ENCODE measurements around the gene NDUFAF3.
A peak's percentile ranks its signal among the peaks of the same experiment; 100 is the strongest.

Gene NDUFAF3

DNA sequence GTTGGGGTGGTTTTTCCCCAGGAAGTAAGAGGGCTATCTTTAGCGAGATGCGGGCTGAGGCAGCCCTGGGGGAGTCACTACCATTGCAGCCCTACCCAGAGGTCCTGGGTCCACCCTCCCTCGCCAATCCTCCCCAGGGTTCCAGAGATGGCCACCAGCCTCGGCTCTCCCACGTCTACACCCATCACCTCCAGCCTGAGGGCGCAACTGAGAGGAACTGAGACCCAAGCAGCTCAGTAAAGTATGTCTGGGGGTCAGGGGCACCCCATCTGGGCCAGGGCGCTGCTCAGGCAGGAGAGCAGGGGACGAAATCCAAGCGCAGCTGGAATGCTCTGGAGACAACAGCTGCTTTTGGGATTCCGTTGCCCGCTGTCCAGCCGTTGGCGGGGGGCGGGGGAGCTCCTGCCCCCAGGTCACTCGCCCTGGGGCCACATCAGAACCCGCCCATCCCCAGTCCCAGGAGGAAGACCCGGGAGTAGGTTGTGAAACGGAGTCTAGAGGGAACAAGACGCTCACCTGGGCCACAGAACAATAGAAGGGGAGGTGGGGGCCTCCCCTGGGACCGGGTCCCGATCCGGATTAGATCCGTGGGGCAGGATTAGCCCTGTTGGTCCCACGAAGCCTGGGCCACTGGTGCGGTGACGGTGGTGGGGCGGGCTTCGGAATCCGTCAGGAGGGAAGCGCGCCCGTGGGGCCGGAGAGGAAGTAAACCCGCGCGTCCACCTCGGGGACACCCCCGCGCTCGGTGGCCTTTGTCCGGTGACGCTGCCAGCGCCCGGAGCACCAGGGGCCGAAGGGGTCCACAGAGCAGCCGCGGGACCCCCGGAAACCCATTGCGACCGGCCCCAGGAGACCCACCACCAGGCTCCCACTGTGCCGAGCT, 1.4 kb upstream of the NDUFAF3 start:
- peak overlapping the region; percentile 95 for H3K4me3 ChIP-seq (ENCODE audit: low read length)
- no peak for TF ChIP-seq CTCF (conservative IDR thresholded peaks at IDR 0.05; ENCODE audit: low read length)
- no peak for DNase-seq (ENCODE audit: low read depth)

- peak; percentile 96 for DNase-seq (ENCODE audit: low read depth)
- TF ChIP-seq CTCF (conservative IDR thresholded peaks at IDR 0.05; ENCODE audit: low read length) = no peak
- peak overlapping the region; percentile 95 for H3K4me3 ChIP-seq (ENCODE audit: low read length)
These were observed 608 bp upstream of the NDUFAF3 start for GRCh38 chr3:49021213-49021812.

DNA sequence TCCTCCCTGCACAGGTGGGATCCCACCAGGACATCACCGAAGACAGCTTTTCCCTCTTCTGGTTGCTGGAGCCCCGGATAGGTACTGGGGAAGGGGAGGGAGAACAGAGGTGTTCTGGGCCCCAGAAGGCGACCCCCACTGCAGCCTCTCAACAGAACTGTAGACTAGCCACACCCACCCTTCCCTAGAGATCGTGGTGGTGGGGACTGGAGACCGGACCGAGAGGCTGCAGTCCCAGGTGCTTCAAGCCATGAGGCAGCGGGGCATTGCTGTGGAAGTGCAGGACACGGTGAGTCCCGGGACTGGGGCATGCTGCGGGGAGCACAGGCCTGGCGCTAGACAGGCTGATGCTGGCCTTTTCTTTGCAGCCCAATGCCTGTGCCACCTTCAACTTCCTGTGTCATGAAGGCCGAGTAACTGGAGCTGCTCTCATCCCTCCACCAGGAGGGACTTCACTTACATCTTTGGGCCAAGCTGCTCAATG, 809 bp downstream of the NDUFAF3 start:
- H3K4me3 ChIP-seq (ENCODE audit: low read length) = peak overlapping the region; percentile 95
- no peak for DNase-seq (ENCODE audit: low read depth)
- no peak for TF ChIP-seq CTCF (conservative IDR thresholded peaks at IDR 0.05; ENCODE audit: low read length)

- H3K4me3 ChIP-seq (ENCODE audit: low read length) = no peak overlapping the region
- DNase-seq (ENCODE audit: low read depth) = no peak
These were observed 1.9 kb downstream of the NDUFAF3 start for GRCh38 chr3:49023775-49024174.

DNA sequence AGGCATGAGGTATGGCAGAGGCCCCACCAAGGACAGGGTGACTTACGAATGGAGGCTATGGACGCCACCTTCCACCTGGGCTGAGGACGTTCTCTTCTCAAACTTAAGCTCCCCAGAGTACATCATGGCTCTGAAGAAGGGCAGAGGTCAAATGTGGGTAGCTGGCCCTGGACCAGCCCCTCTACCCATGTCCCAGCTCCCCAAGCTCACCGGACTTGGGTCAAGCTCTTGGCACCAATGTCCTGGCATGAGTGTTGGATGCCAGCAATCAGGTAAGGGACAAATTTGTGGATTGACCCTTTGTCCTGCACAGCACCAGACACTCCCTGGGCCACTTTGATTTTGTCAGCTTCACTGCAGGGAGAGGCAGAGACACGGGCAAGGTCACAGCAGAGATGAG, 2.5 kb downstream of the NDUFAF3 start:
- H3K4me3 ChIP-seq (ENCODE audit: low read length) = no peak overlapping the region
- TF ChIP-seq CTCF (conservative IDR thresholded peaks at IDR 0.05; ENCODE audit: low read length) = no peak
- no peak for DNase-seq (ENCODE audit: low read depth)

More at GRCh38 chr3:49023775-49024174, 1.9 kb downstream of the NDUFAF3 start:
- no peak for TF ChIP-seq CTCF (conservative IDR thresholded peaks at IDR 0.05; ENCODE audit: low read length)

- DNase-seq (ENCODE audit: low read depth) = no peak
- no peak overlapping the region for H3K4me3 ChIP-seq (ENCODE audit: low read length)
- no peak for TF ChIP-seq CTCF (conservative IDR thresholded peaks at IDR 0.05; ENCODE audit: low read length)
These were observed 3.3 kb downstream of the NDUFAF3 start for GRCh38 chr3:49025005-49025792.

Measured in AG10803 (cell line).